ENCODE measurements around the gene MBNL2.

MBNL2 gene

GRCh38 chr13:97330448-97330847 is 108.3 kb downstream of the MBNL2 start:
- TF ChIP-seq CTCF (conservative IDR thresholded peaks at IDR 0.05), result no peak
- no peak overlapping the region for H3K27ac ChIP-seq

- TF ChIP-seq CTCF (conservative IDR thresholded peaks at IDR 0.05), result no peak
- no peak overlapping the region for H3K27ac ChIP-seq
Measured at GRCh38 chr13:97332742-97333141, 110.6 kb downstream of the MBNL2 start.

- H3K27ac ChIP-seq, result no peak overlapping the region
- no peak for TF ChIP-seq CTCF (conservative IDR thresholded peaks at IDR 0.05)
Measured at GRCh38 chr13:97333983-97334382, 111.8 kb downstream of the MBNL2 start.

GRCh38 chr13:97334690-97335089 is 112.6 kb downstream of the MBNL2 start:
- no peak for TF ChIP-seq CTCF (conservative IDR thresholded peaks at IDR 0.05)
- no peak overlapping the region for H3K27ac ChIP-seq

GRCh38 chr13:97335488-97336134 is 113.5 kb downstream of the MBNL2 start:
- TF ChIP-seq CTCF (conservative IDR thresholded peaks at IDR 0.05), result no peak
- H3K27ac ChIP-seq, result no peak overlapping the region

GRCh38 chr13:97337985-97338499 is 115.9 kb downstream of the MBNL2 start:
- H3K27ac ChIP-seq, result no peak overlapping the region
- no peak for TF ChIP-seq CTCF (conservative IDR thresholded peaks at IDR 0.05)

GRCh38 chr13:97338571-97338970 is 116.4 kb downstream of the MBNL2 start:
- TF ChIP-seq CTCF (conservative IDR thresholded peaks at IDR 0.05), result no peak
- no peak overlapping the region for H3K27ac ChIP-seq
